Measurements from ENCODE around the gene KMT2C. TPM values are rescaled to one million over a fixed set of nuclear protein-coding genes. Genes with fewer than 3 reads are reported as not detected.

The KMT2C gene
- total and polyA plus RNA-seq, 11 donors = 8.4 to 62.4 (median 42.2) TPM

DNA sequence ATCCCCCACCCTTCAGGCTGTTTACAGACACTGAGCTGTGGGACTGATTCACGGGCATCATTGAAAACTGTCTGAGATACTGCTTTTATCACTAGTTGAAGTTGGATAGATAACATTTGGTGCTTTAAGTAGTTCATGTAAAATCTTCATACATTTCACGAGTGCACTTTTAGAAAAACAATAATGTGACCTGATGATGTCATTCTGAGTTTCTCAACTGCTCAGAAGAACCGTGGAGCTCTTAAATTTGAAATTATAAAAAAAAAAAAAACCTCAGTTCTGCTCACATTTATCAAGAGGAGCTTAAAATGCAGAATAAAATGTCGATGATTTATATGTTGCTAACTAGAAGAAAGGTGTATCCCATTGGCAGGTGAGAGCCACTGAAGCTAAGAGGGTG, 328.8 kb downstream of the KMT2C start:
- H3K27me3 ChIP-seq = no peaks in the 10 kb centered on the region
- no peak for DNase-seq
- H3K36me3 ChIP-seq = peaks cover 0 to 88% (median 64%) of the 10 kb centered on the region in 9 donors
- H3K9me3 ChIP-seq = no peaks in the 10 kb centered on the region
- ATAC-seq = no peak
- TF ChIP-seq, protein P1, sequence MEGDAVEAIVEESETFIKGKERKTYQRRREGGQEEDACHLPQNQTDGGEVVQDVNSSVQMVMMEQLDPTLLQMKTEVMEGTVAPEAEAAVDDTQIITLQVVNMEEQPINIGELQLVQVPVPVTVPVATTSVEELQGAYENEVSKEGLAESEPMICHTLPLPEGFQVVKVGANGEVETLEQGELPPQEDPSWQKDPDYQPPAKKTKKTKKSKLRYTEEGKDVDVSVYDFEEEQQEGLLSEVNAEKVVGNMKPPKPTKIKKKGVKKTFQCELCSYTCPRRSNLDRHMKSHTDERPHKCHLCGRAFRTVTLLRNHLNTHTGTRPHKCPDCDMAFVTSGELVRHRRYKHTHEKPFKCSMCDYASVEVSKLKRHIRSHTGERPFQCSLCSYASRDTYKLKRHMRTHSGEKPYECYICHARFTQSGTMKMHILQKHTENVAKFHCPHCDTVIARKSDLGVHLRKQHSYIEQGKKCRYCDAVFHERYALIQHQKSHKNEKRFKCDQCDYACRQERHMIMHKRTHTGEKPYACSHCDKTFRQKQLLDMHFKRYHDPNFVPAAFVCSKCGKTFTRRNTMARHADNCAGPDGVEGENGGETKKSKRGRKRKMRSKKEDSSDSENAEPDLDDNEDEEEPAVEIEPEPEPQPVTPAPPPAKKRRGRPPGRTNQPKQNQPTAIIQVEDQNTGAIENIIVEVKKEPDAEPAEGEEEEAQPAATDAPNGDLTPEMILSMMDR (IDR thresholded peaks at IDR 0.05) = no peak
- no peak for TF ChIP-seq POLR2A (IDR thresholded peaks at IDR 0.05)
- no peak overlapping the region for H3K4me3 ChIP-seq
- intact Hi-C loops (cut with DNase I) = no loop called here
- peaks cover 0 to 3% (median 0%) of the 10 kb centered on the region in 12 donors for H3K4me1 ChIP-seq
- no peak overlapping the region for H3K27ac ChIP-seq
- WGBS, 4 donors = 65 to 77% (median 75%) methylated on average over 4 of the region's 4 CpGs

DNA sequence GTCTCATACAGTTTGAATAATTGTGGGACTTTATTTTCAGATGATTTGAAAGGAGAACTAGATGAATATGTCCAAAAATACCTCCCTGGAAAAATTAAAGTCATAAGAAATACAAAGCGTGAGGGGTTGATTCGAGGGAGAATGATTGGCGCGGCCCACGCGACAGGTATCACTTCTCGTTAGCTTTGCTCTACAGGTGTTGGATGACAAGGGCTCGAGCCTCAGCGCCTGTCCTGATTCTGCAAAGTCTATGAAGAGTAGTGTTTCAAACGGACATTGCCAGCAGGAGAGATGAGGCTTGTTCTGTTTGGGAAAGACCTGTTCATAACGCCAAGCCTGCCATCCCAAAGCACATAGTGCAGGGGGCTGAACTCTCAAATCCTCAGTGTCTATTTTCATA, 330.6 kb downstream of the KMT2C start:
- 92 to 95% (median 94%) methylated on average over 11 of the region's 11 CpGs for WGBS, 4 donors
- Histone ChIP-seq H3K27me3 (no peaks in the 10 kb centered on the region), H3K27ac (no peak overlapping the region), H3K9me3 (no peaks in the 10 kb centered on the region), H3K36me3 (peaks cover 0 to 85% (median 54%) of the 10 kb centered on the region in 9 donors), H3K4me1 (peaks cover 0 to 3% (median 0%) of the 10 kb centered on the region in 12 donors), H3K4me3 (no peak overlapping the region)
- no peak for TF ChIP-seq POLR2A (IDR thresholded peaks at IDR 0.05)
- TF ChIP-seq, protein P1 (IDR thresholded peaks at IDR 0.05) = no peak
- intact Hi-C loops (cut with DNase I) = no loop called here
- DNase-seq = no peak
- ATAC-seq = no peak

DNA sequence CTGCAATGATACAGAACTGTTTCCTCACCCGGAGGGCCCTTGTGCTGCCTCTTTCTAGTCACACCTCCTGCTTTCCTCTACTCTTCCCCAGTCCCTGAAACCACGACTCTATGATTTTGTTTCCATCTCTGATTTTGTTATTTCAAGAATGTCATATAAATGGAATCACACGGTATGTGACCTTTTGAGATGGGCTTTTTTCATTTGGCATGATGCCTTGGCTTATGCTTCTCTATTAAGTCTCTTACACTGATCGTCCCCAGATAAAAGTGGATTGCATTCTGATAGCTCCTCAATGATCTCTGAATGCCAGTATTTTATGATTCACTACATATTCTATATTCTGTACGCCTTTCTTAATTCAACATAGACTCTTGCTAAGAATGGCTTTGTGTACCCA, 332.1 kb downstream of the KMT2C start:
- Histone ChIP-seq H3K4me1 (peaks cover 0 to 3% (median 0%) of the 10 kb centered on the region in 12 donors), H3K27ac (no peak overlapping the region), H3K36me3 (peaks cover 0 to 71% (median 47%) of the 10 kb centered on the region in 9 donors), H3K4me3 (no peak overlapping the region), H3K27me3 (no peaks in the 10 kb centered on the region), H3K9me3 (no peaks in the 10 kb centered on the region)
- no peak for DNase-seq
- WGBS, 4 donors = 71 to 79% (median 72%) methylated on average over 5 of the region's 5 CpGs
- no peak for TF ChIP-seq POLR2A (IDR thresholded peaks at IDR 0.05)
- ATAC-seq = no peak
- intact Hi-C loops (cut with DNase I) = no loop called here

DNA sequence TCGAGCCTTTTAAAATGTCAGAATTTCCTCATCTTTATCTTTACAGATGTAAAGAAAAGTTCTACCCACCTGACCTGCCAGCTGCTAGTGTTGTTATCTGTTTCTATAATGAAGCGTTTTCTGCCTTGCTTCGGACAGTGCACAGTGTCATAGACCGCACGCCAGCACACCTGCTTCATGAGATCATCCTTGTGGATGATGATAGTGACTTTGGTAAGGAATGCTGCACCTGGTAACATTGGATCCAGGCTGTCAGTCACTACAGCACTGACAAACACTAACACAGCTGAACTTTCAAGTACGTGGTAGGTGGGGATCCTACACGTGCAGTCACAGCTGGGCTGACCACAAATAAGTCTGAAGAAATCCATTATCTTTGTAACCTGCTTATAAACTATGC, 332.7 kb downstream of the KMT2C start:
- Histone ChIP-seq H3K36me3 (peaks cover 0 to 68% (median 47%) of the 10 kb centered on the region in 9 donors), H3K9me3 (no peaks in the 10 kb centered on the region), H3K27ac (no peak overlapping the region), H3K4me1 (peaks cover 0 to 3% (median 0%) of the 10 kb centered on the region in 12 donors), H3K4me3 (no peak overlapping the region), H3K27me3 (no peaks in the 10 kb centered on the region)
- DNase-seq = no peak
- no peak for ATAC-seq
- 85 to 92% (median 89%) methylated on average over 7 of the region's 7 CpGs for WGBS, 4 donors
- intact Hi-C loops (cut with DNase I) = no loop called here
- TF ChIP-seq, protein P1 (IDR thresholded peaks at IDR 0.05) = no peak
- no peak for TF ChIP-seq POLR2A (IDR thresholded peaks at IDR 0.05)

DNA sequence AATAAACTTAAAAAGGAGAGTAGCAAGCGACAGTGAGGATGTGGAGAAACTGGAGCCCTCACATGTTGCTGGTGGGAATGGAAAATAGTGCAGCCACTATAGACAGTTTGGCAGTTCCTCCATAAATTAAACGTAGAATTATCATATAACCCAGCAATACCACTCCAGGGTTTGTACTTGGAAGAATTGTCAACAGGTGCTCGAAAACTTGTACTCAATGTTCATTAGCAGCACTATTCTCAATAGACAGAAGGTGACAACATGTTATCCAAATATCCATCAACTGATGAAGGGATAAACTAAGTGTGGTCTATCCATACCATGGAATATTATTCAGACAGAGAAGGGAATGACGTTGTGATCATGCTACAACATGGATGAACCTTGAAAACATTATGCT, 338.5 kb downstream of the KMT2C start:
- Histone ChIP-seq H3K4me1 (peaks cover 0 to 3% (median 0%) of the 10 kb centered on the region in 12 donors), H3K4me3 (no peak overlapping the region), H3K27ac (no peak overlapping the region), H3K36me3 (peaks cover 0 to 28% (median 6%) of the 10 kb centered on the region in 9 donors), H3K9me3 (no peaks in the 10 kb centered on the region), H3K27me3 (no peaks in the 10 kb centered on the region)
- no peak for TF ChIP-seq POLR2A (IDR thresholded peaks at IDR 0.05)
- TF ChIP-seq, protein P1 (IDR thresholded peaks at IDR 0.05) = no peak
- ATAC-seq (no peak), DNase-seq (no peak)
- intact Hi-C loops (cut with DNase I) = no loop called here
- WGBS, 4 donors = 94 to 98% (median 95%) methylated on average over 4 of the region's 4 CpGs
